HEK293T (cell line): ENCODE measurements around the gene ANXA11.
"Not testable (repeated sequence)": the region's sequence is repeated elsewhere in the genome, so short reads cannot be mapped to it uniquely, and the experiment has no call there.

Experiments used
- CTCF ChIA-PET: fragments of 350-600 bp; formaldehyde crosslinking; extraction: SDS; loops from one replicate; lab custom pipeline; 2021; ENCODE audit warnings: antibody characterized with exemption, inconsistent platforms; lab: Yijun Ruan, JAX
- POLR2A ChIA-PET: fragments of 350-600 bp; formaldehyde crosslinking; extraction: SDS; loops from one replicate; lab custom pipeline; 2020; ENCODE audit warnings: antibody characterized with exemption, inconsistent platforms; lab: Yijun Ruan, JAX
- DNase-seq: peaks from one replicate; pipeline ENCODE4 v3.0.0; 2012; ENCODE audit warnings: mixed read lengths; ENCODE audit errors: extremely low spot score
- ARNT ChIP-seq: fragments of 450-650 bp; IDR thresholded peaks from 2 replicates; pipeline ENCODE4 v1.6.1; 2017; ENCODE audit warnings: mild to moderate bottlenecking
- BHLHE40 ChIP-seq: fragments of 450-650 bp; IDR thresholded peaks from 2 replicates; pipeline ENCODE4 v1.6.1; 2016; ENCODE audit warnings: mild to moderate bottlenecking, moderate library complexity, borderline replicate concordance
- CTBP1 ChIP-seq: fragments of 450-650 bp; IDR thresholded peaks from 2 replicates; pipeline ENCODE4 v1.6.1; 2016; ENCODE audit warnings: borderline replicate concordance
- ELF4 ChIP-seq: fragments of 450-650 bp; IDR thresholded peaks from 2 replicates; pipeline ENCODE4 v1.6.1; 2017; ENCODE audit warnings: antibody characterized with exemption
- FOXA1 ChIP-seq: fragments of 450-650 bp; IDR thresholded peaks from 2 replicates; pipeline ENCODE4 v1.6.1; 2016; ENCODE audit warnings: mild to moderate bottlenecking
- FOXK2 ChIP-seq: fragments of 450-650 bp; IDR thresholded peaks from 2 replicates; pipeline ENCODE4 v1.6.1; 2016; ENCODE audit warnings: mild to moderate bottlenecking
- FOXM1 ChIP-seq: fragments of 450-650 bp; IDR thresholded peaks from 2 replicates; pipeline ENCODE4 v1.6.1; 2017; ENCODE audit warnings: mild to moderate bottlenecking, borderline replicate concordance
- HDGF ChIP-seq: fragments of 450-650 bp; IDR thresholded peaks from 2 replicates; pipeline ENCODE4 v1.6.1; 2017; ENCODE audit warnings: antibody characterized with exemption, borderline replicate concordance
- L3MBTL2 ChIP-seq: fragments of 450-650 bp; conservative IDR thresholded peaks from 2 replicates; pipeline ENCODE4 v1.6.1; 2016; ENCODE audit warnings: mild to moderate bottlenecking
- LEF1 ChIP-seq: fragments of 450-650 bp; IDR thresholded peaks from 2 replicates; pipeline ENCODE4 v1.6.1; 2017; ENCODE audit warnings: mild to moderate bottlenecking, borderline replicate concordance
- NFRKB ChIP-seq: fragments of 450-650 bp; IDR thresholded peaks from 2 replicates; pipeline ENCODE4 v1.6.1; 2016; ENCODE audit warnings: mild to moderate bottlenecking, moderate library complexity
- SP1 ChIP-seq: fragments of 450-650 bp; IDR thresholded peaks from 2 replicates; pipeline ENCODE4 v1.6.1; 2017
- SUZ12 ChIP-seq: fragments of 450-650 bp; IDR thresholded peaks from 2 replicates; pipeline ENCODE4 v1.6.1; 2016; ENCODE audit warnings: mild to moderate bottlenecking
- TARDBP ChIP-seq: fragments of 450-650 bp; IDR thresholded peaks from 2 replicates; pipeline ENCODE4 v1.6.1; 2016
- ZNF384 ChIP-seq: fragments of 450-650 bp; IDR thresholded peaks from 2 replicates; pipeline ENCODE4 v1.6.1; 2016
- TF ChIP-seq, protein P1 (sequence below): fragments of 450-650 bp; IDR thresholded peaks from 2 replicates; pipeline ENCODE4 v1.6.1; 2016

Gene ANXA11

DNA sequence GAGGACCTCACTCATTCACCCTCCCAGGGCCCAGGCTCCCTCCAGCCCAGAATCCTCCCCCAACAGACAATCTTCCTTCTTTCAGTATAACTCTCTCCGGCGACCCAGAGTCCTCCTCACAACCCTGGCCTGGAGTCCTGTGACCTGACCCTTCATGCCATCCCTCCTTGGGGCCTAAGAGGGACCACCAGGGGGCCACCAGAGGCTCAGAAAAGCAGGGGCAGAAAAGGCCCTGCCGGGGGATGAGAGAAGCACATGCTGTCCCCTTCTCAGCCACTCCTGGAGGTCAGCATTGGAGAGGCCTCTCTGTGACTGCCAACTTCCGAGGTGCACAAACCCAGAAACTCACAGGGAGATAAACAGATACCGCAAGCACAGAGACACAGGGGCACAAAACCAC, 31.1 kb upstream of the ANXA11 start:
- POLR2A ChIA-PET, CTCF ChIA-PET, DNase-seq: not testable (repeated sequence)

DNA sequence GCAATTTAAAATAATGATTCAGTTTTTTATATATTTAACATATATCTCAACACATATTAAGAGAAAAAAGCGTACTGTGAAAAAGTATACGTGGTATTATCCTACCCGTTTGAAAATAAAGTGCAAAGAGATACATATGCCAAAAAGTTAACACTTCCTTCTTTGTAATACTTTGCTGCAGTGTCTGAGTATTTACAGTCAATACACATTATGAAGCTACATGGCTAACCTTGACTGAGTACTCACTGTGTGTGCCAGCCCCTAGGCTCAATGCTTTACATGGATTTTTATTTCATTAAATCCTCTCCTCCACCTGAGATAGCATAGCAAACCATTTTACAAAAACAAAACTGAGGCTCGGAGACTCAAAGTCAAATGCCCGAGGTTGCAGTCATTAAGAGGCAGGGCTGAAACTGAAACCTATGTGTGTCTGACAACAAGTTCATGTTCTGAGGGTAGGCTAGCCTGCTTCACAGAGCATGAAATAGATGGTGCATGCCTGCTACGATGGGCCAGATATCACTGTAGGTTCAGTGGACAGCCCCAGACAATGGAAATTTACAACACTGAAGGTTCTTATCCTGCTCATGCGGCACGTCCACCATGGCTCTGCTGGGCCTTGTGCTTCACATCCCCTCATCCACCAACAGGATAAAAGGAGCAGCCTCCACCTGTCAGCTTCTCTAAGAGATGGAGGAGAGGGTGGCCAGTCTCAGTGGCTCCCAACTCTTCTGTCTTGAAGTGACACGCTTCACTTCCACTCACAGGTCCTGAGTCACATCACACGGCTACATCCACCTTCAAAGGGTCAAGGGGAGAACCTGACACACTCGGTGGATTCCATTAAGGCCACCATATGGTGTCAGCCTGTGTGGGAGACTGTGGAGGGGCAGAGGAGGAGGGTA, 29.2 kb upstream of the ANXA11 start:
- DNase-seq, CTCF ChIA-PET, POLR2A ChIA-PET: not testable (repeated sequence)

- POLR2A ChIA-PET, DNase-seq, CTCF ChIA-PET: not testable (repeated sequence)
These were observed 28.5 kb upstream of the ANXA11 start for GRCh38 chr10:80233871-80234270.

GRCh38 chr10:80226723-80227122, 21.4 kb upstream of the ANXA11 start:
- DNase-seq, CTCF ChIA-PET, POLR2A ChIA-PET: not testable (repeated sequence)

- CTCF ChIA-PET, result interaction anchor here (1.0 to 3.1 kb wide), 5 partner anchors 10 to 79 kb away, joined by 3 to 25 read pairs (median 4); no protein-coding TSS in a partner anchor
- DNase-seq, POLR2A ChIA-PET: not testable (repeated sequence)
These were observed 17.7 kb upstream of the ANXA11 start for GRCh38 chr10:80223031-80223419.

- POLR2A ChIA-PET, CTCF ChIA-PET, DNase-seq: not testable (repeated sequence)
These were observed 13.5 kb upstream of the ANXA11 start for GRCh38 chr10:80218878-80219277.

DNA sequence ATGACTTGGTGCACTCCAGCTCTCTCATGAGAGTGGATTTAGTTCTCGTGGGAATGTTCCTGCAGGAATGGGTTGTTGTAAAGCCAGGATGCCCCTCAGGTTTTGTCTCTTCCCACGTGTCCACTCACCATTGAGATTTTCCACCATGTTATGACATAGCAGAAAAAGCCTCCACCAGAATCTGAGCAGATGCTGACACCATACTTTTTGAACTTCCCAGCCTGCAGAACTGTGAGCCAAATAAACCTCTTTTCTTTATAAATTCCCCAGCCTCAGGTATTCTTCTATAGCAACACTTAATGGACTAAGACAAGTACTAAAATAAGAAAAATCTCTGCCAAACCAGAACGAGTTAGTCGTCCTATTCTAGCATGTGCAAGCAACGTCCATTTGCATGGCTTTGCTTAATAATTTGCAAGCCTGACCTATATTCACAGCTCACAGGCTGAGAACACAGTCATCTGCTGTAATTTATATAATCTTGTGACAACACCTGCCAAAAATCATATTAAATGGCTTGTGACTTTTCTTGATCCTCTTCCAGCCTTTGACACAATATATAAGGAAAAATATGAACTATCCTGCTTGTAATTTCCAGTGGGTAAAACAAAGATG, 9.1 kb upstream of the ANXA11 start:
- CTCF ChIA-PET, POLR2A ChIA-PET, DNase-seq: not testable (repeated sequence)

- DNase-seq, POLR2A ChIA-PET: not testable (repeated sequence)
- CTCF ChIA-PET, result interaction anchor here (0.7 kb wide), 1 partner anchor 10 kb away, joined by 3 read pairs; no protein-coding TSS in a partner anchor
These were observed 7.3 kb upstream of the ANXA11 start for GRCh38 chr10:80212535-80213115.

- TF ChIP-seq SUZ12, result no peak
- TF ChIP-seq, protein P1, sequence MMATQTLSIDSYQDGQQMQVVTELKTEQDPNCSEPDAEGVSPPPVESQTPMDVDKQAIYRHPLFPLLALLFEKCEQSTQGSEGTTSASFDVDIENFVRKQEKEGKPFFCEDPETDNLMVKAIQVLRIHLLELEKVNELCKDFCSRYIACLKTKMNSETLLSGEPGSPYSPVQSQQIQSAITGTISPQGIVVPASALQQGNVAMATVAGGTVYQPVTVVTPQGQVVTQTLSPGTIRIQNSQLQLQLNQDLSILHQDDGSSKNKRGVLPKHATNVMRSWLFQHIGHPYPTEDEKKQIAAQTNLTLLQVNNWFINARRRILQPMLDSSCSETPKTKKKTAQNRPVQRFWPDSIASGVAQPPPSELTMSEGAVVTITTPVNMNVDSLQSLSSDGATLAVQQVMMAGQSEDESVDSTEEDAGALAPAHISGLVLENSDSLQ, result no peak
- TF ChIP-seq SP1, result no peak
- no peak for TF ChIP-seq FOXK2
- TF ChIP-seq FOXA1, result no peak
- TF ChIP-seq HDGF, result no peak
- TF ChIP-seq BHLHE40, result no peak
- TF ChIP-seq ELF4, result no peak
- TF ChIP-seq ZNF384, result no peak
- no peak for TF ChIP-seq LEF1
- no peak for TF ChIP-seq FOXM1
- TF ChIP-seq TARDBP, result no peak
- no peak for TF ChIP-seq CTBP1
- no peak for TF ChIP-seq L3MBTL2
- TF ChIP-seq ARNT, result no peak
- no peak for TF ChIP-seq NFRKB
- no peak for DNase-seq
- ChIA-PET POLR2A (no interaction called here), CTCF (no interaction called here)
These were observed 6.4 kb upstream of the ANXA11 start for GRCh38 chr10:80211786-80212185.
